Retinal pigment epithelial cell (primary cell): ENCODE data around the gene DCC.

ENCODE experiments used
- DNase-seq: peaks from one replicate; pipeline ENCODE4 v3.0.0-alpha.2; 2010; ENCODE audit warnings: low read depth
- H3K4me3 ChIP-seq: 2 replicates; pipeline ENCODE4 v1.5.1; 2011; ENCODE audit warnings: mild to moderate bottlenecking, low read length, control low read depth, moderate library complexity
- CTCF ChIP-seq: conservative IDR thresholded peaks from 2 replicates; pipeline ENCODE4 v1.5.1; 2011; ENCODE audit warnings: low read depth, low read length, control low read depth, inconsistent platforms

Gene DCC

GRCh38 chr18:52850031-52850560 lies 510.1 kb downstream of the DCC start:
- no peak for DNase-seq
- no peak for TF ChIP-seq CTCF
- H3K4me3 ChIP-seq, result no peak overlapping the region

GRCh38 chr18:52861558-52861957 lies 521.6 kb downstream of the DCC start:
- DNase-seq, result no peak
- no peak for TF ChIP-seq CTCF
- no peak overlapping the region for H3K4me3 ChIP-seq

GRCh38 chr18:52869349-52869923 lies 529.4 kb downstream of the DCC start:
- TF ChIP-seq CTCF, result no peak
- no peak for DNase-seq
- H3K4me3 ChIP-seq, result no peak overlapping the region

- DNase-seq, result no peak
- no peak for TF ChIP-seq CTCF
- no peak overlapping the region for H3K4me3 ChIP-seq
Observed at GRCh38 chr18:52869942-52870907, 530.2 kb downstream of the DCC start.

- H3K4me3 ChIP-seq, result no peak overlapping the region
- TF ChIP-seq CTCF, result no peak
- no peak for DNase-seq
Observed at GRCh38 chr18:52874774-52875173, 534.8 kb downstream of the DCC start.

GRCh38 chr18:52875725-52876124 lies 535.7 kb downstream of the DCC start:
- H3K4me3 ChIP-seq, result no peak overlapping the region
- TF ChIP-seq CTCF, result no peak
- no peak for DNase-seq
